ENCODE measurements around the gene ADCY7. TPM values are rescaled to one million over a fixed set of nuclear protein-coding genes. Genes with fewer than 3 reads are reported as not detected.
"Not testable (repeated sequence)": the region's sequence is repeated elsewhere in the genome, so short reads cannot be mapped to it uniquely, and the experiment has no call there.

Gene ADCY7
- total RNA-seq, 1 donor from 2014 or later = 16.7 TPM

- H3K27ac Mint-ChIP-seq (ENCODE audit: unreplicated experiment) = no peak overlapping the region
- H3K4me1 Mint-ChIP-seq (ENCODE audit: low read depth, unreplicated experiment) = no peaks in the 10 kb centered on the region
These were observed 74.2 kb downstream of the ADCY7 start for GRCh38 chr16:50340578-50340977.

GRCh38 chr16:50343566-50343965, 77.2 kb downstream of the ADCY7 start:
- not testable (repeated sequence) for DNase-seq; H3K27me3 Mint-ChIP-seq (ENCODE audit: unreplicated experiment); H3K4me3 Mint-ChIP-seq (ENCODE audit: unreplicated experiment); H3K9me3 Mint-ChIP-seq (ENCODE audit: unreplicated experiment); H3K27ac Mint-ChIP-seq (ENCODE audit: unreplicated experiment); H3K4me1 Mint-ChIP-seq (ENCODE audit: low read depth, unreplicated experiment)
- peaks cover 21% of the 10 kb centered on the region for H3K36me3 Mint-ChIP-seq (ENCODE audit: unreplicated experiment)

More at GRCh38 chr16:50340578-50340977, 74.2 kb downstream of the ADCY7 start:
- Mint-ChIP-seq H3K9me3 (ENCODE audit: unreplicated experiment) (no peaks in the 10 kb centered on the region), H3K36me3 (ENCODE audit: unreplicated experiment) (peaks cover 18% of the 10 kb centered on the region), H3K27me3 (ENCODE audit: unreplicated experiment) (no peaks in the 10 kb centered on the region), H3K4me3 (ENCODE audit: unreplicated experiment) (no peak overlapping the region)
- DNase-seq = no peak
- TF ChIP-seq CTCF (IDR thresholded peaks at IDR 0.05; ENCODE audit: partially characterized antibody, unreplicated experiment) = no peak

- H3K36me3 Mint-ChIP-seq (ENCODE audit: unreplicated experiment) = peaks cover 28% of the 10 kb centered on the region
- not testable (repeated sequence) for H3K9me3 Mint-ChIP-seq (ENCODE audit: unreplicated experiment); H3K4me1 Mint-ChIP-seq (ENCODE audit: low read depth, unreplicated experiment); H3K27ac Mint-ChIP-seq (ENCODE audit: unreplicated experiment); H3K27me3 Mint-ChIP-seq (ENCODE audit: unreplicated experiment); H3K4me3 Mint-ChIP-seq (ENCODE audit: unreplicated experiment); DNase-seq
These were observed 78.9 kb downstream of the ADCY7 start for GRCh38 chr16:50345210-50345609.

- Mint-ChIP-seq H3K27ac (ENCODE audit: unreplicated experiment) (no peak overlapping the region), H3K27me3 (ENCODE audit: unreplicated experiment) (no peaks in the 10 kb centered on the region), H3K36me3 (ENCODE audit: unreplicated experiment) (peaks cover 11% of the 10 kb centered on the region), H3K4me1 (ENCODE audit: low read depth, unreplicated experiment) (no peaks in the 10 kb centered on the region), H3K4me3 (ENCODE audit: unreplicated experiment) (no peak overlapping the region), H3K9me3 (ENCODE audit: unreplicated experiment) (no peaks in the 10 kb centered on the region)
- no peak for TF ChIP-seq CTCF (IDR thresholded peaks at IDR 0.05; ENCODE audit: partially characterized antibody, unreplicated experiment)
- no peak for DNase-seq
These were observed 84.8 kb downstream of the ADCY7 start for GRCh38 chr16:50351116-50351515.

- Mint-ChIP-seq H3K27ac (ENCODE audit: unreplicated experiment) (no peak overlapping the region), H3K36me3 (ENCODE audit: unreplicated experiment) (peaks cover 11% of the 10 kb centered on the region), H3K4me1 (ENCODE audit: low read depth, unreplicated experiment) (no peaks in the 10 kb centered on the region), H3K9me3 (ENCODE audit: unreplicated experiment) (no peaks in the 10 kb centered on the region), H3K27me3 (ENCODE audit: unreplicated experiment) (no peaks in the 10 kb centered on the region), H3K4me3 (ENCODE audit: unreplicated experiment) (no peak overlapping the region)
- TF ChIP-seq CTCF (IDR thresholded peaks at IDR 0.05; ENCODE audit: partially characterized antibody, unreplicated experiment) = no peak
- DNase-seq = no peak
These were observed 85.6 kb downstream of the ADCY7 start for GRCh38 chr16:50351952-50352351.

- Mint-ChIP-seq H3K27ac (ENCODE audit: unreplicated experiment) (no peak overlapping the region), H3K36me3 (ENCODE audit: unreplicated experiment) (peaks cover 5% of the 10 kb centered on the region), H3K4me3 (ENCODE audit: unreplicated experiment) (no peak overlapping the region), H3K4me1 (ENCODE audit: low read depth, unreplicated experiment) (no peaks in the 10 kb centered on the region), H3K27me3 (ENCODE audit: unreplicated experiment) (no peaks in the 10 kb centered on the region), H3K9me3 (ENCODE audit: unreplicated experiment) (no peaks in the 10 kb centered on the region)
- TF ChIP-seq CTCF (IDR thresholded peaks at IDR 0.05; ENCODE audit: partially characterized antibody, unreplicated experiment) = no peak
- DNase-seq = no peak
These were observed 87.7 kb downstream of the ADCY7 start for GRCh38 chr16:50354082-50354481.

Data from glutamatergic neuron (in vitro differentiated cells).